Endodermal cell (in vitro differentiated cells): Measurements from ENCODE around the gene TTC7B. TPM values are rescaled to one million over a fixed set of nuclear protein-coding genes. Genes with fewer than 3 reads are reported as not detected.

ENCODE experiments used
- DNase-seq: peaks from one replicate; pipeline ENCODE4 v3.0.0-alpha.2; 2017
- H3K27ac ChIP-seq: 2 replicates; pipeline ENCODE4 v1.5.1; 2013; ENCODE audit warnings: mild to moderate bottlenecking, low read depth, low read length, moderate library complexity
- H3K27me3 ChIP-seq: 2 replicates; pipeline ENCODE4 v1.6.1; 2013; ENCODE audit warnings: mild to moderate bottlenecking, low read length, moderate library complexity; ENCODE audit not compliant: insufficient read depth, control insufficient read depth, poor library complexity, severe bottlenecking
- H3K36me3 ChIP-seq: 2 replicates; pipeline ENCODE4 v1.7.0; 2013; ENCODE audit warnings: mild to moderate bottlenecking, low read length, moderate library complexity; ENCODE audit not compliant: control insufficient read depth, insufficient read depth
- H3K4me1 ChIP-seq: one replicate; pipeline ENCODE4 v1.7.0; 2013; ENCODE audit warnings: low read length; ENCODE audit not compliant: control insufficient read depth, insufficient read depth
- H3K4me3 ChIP-seq: 2 replicates; pipeline ENCODE4 v1.5.1; 2013; ENCODE audit warnings: mild to moderate bottlenecking, low read length, moderate library complexity
- H3K9ac ChIP-seq: 2 replicates; pipeline ENCODE4 v1.6.1; 2013; ENCODE audit warnings: mild to moderate bottlenecking, low read length, moderate library complexity; ENCODE audit not compliant: poor library complexity, severe bottlenecking; ENCODE audit errors: extremely low read depth
- H3K9me3 ChIP-seq: 2 replicates; pipeline ENCODE4 v1.6.1; 2013; ENCODE audit warnings: mild to moderate bottlenecking, low read length, moderate library complexity; ENCODE audit not compliant: control insufficient read depth
- H3K27ac Mint-ChIP-seq: 2 replicates; pipeline ENCODE4 v1.8.0; 2020; ENCODE audit warnings: mixed read lengths
- H3K27me3 Mint-ChIP-seq: 2 replicates; pipeline ENCODE4 v1.8.0; 2021; ENCODE audit warnings: mild to moderate bottlenecking, mixed read lengths; ENCODE audit not compliant: insufficient read depth
- H3K36me3 Mint-ChIP-seq: 2 replicates; pipeline ENCODE4 v1.8.0; 2020; ENCODE audit warnings: low read depth, mixed read lengths
- H3K4me1 Mint-ChIP-seq: 2 replicates; pipeline ENCODE4 v1.8.0; 2020; ENCODE audit warnings: mixed read lengths
- H3K4me3 Mint-ChIP-seq: 2 replicates; pipeline ENCODE4 v1.8.0; 2020; ENCODE audit warnings: mild to moderate bottlenecking, moderate library complexity, mixed read lengths
- H3K9me3 Mint-ChIP-seq: 2 replicates; pipeline ENCODE4 v1.8.0; 2020; ENCODE audit warnings: mild to moderate bottlenecking, mixed read lengths
- CTCF ChIP-seq: fragments of 200-600 bp; sonication (generic); conservative IDR thresholded peaks from 2 replicates; pipeline ENCODE4 v1.5.0; 2021; ENCODE audit warnings: antibody characterized with exemption, mild to moderate bottlenecking
- WGBS, 2 experiments: methylation state at CpG; one replicate each; pipeline versions ENCODE4 v1.1.5 to v1.1.7; 2013; ENCODE audit warnings: missing lambda C conversion rate in 2 of 2, mixed read lengths in 1 of 2; ENCODE audit not compliant: insufficient coverage in 1 of 2, insufficient read length in 1 of 2; 5-methylcytosine and 5-hydroxymethylcytosine counted together
- total RNA-seq, 2 donors: library from RNA; stranded (reverse); fragmentation: NEBNext Ultra II Directional in 1 of 2; extraction: Animal tissue kit (Norgen Biotek cat#: 25700) in 1 of 2; gene quantifications; 2 replicates in 1 of 2; 3 replicates in 1 of 2; pipeline ENCODE4 v1.2.1, GENCODE V29; 2021

Gene TTC7B
- total RNA-seq, 2 donors from 2014 or later: 51.3 to 62.6 TPM

DNA sequence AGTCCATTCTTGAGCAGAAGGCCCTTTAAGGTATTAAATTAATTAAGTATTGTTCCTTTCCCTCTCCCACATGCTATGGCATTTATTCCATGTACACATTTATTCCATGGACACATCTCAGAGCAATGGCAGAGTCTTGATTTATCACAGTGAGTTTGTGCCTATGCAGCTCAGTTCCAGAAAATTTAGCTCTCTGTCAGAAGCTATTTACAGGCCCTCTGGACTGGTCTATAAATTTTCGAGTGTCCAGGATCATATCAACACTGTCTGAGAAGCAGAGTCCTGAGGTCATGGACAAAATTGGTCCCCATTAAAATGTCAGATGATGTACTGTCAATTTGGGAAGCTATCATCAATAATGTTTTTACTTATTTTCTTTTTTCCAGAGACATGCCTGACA is 65.5 kb downstream of the TTC7B start:
- Mint-ChIP-seq H3K4me3 (no peak overlapping the region), H3K36me3 (peaks cover 9% of the 10 kb centered on the region), H3K27ac (no peak overlapping the region), H3K27me3 (no peaks in the 10 kb centered on the region), H3K9me3 (peaks cover 24% of the 10 kb centered on the region), H3K4me1 (peaks cover 10% of the 10 kb centered on the region)
- H3K27ac ChIP-seq: no peak overlapping the region
- H3K36me3 ChIP-seq: no peaks in the 10 kb centered on the region
- H3K9ac ChIP-seq: no peak overlapping the region
- no peak for DNase-seq
- H3K27me3 ChIP-seq: no peaks in the 10 kb centered on the region
- H3K4me3 ChIP-seq: no peak overlapping the region
- H3K4me1 ChIP-seq: peaks cover 12% of the 10 kb centered on the region
- peaks cover 11% of the 10 kb centered on the region for H3K9me3 ChIP-seq
- no peak for TF ChIP-seq CTCF
- 75 to 92% methylated on average over 1 of the region's 1 CpG for WGBS, 2 experiments

DNA sequence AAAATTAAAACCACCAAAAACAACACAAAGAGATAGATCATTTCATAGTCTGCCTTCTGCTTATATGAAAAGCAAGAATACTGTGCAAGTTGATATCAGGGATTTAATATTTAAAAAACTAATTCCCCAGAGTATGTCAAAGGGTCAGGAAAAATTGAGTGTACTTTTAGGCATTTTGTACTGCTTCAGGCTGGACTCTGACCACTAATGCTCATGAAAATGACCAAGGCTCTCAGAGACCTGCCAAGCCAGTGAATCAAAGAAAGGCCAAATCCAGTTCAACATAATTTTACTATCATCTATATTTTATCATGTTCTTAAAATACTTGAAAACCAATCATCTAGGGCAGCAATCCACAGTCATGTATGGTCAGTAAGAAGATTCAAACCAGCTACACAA is 66.0 kb downstream of the TTC7B start:
- Histone ChIP-seq H3K27ac (no peak overlapping the region), H3K36me3 (no peaks in the 10 kb centered on the region), H3K4me1 (peaks cover 12% of the 10 kb centered on the region), H3K9ac (no peak overlapping the region), H3K4me3 (no peak overlapping the region), H3K27me3 (no peaks in the 10 kb centered on the region), H3K9me3 (peaks cover 11% of the 10 kb centered on the region)
- H3K9me3 Mint-ChIP-seq: peaks cover 24% of the 10 kb centered on the region
- peaks cover 9% of the 10 kb centered on the region for H3K36me3 Mint-ChIP-seq
- H3K4me3 Mint-ChIP-seq: no peak overlapping the region
- H3K27me3 Mint-ChIP-seq: no peaks in the 10 kb centered on the region
- no peak for TF ChIP-seq CTCF
- DNase-seq: no peak
- H3K4me1 Mint-ChIP-seq: peaks cover 10% of the 10 kb centered on the region
- no peak overlapping the region for H3K27ac Mint-ChIP-seq

DNA sequence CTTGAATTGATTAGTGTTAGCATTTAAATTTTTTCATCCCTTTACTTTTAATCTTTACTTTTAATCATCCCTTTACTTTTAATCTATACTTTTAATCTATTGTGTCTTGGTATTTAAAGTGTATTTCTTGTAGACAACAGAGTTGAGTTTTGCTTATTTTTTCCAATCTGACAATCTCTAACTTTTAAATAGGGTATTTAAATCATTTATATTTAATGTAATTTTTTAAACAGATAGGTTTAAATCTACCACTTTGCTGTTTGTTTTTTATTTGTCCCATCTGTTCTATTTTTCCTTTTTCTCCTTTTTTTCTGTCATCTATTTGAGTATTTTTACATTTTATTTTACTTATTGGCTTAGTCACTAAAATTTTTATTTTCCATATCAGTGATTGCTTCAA is 68.3 kb downstream of the TTC7B start:
- Histone ChIP-seq H3K4me1 (peaks cover 7% of the 10 kb centered on the region), H3K27me3 (no peaks in the 10 kb centered on the region), H3K4me3 (no peak overlapping the region), H3K36me3 (no peaks in the 10 kb centered on the region), H3K9me3 (peaks cover 11% of the 10 kb centered on the region), H3K27ac (no peak overlapping the region), H3K9ac (no peak overlapping the region)
- TF ChIP-seq CTCF: no peak
- no peak for DNase-seq
- Mint-ChIP-seq H3K4me1 (peaks cover 6% of the 10 kb centered on the region), H3K9me3 (peaks cover 24% of the 10 kb centered on the region), H3K36me3 (peaks cover 16% of the 10 kb centered on the region), H3K4me3 (no peak overlapping the region), H3K27me3 (no peaks in the 10 kb centered on the region), H3K27ac (no peak overlapping the region)
